GM23248 (cell line): Measurements from ENCODE around the gene RNF169. TPM values are rescaled to one million over a fixed set of nuclear protein-coding genes. Genes with fewer than 3 reads are reported as not detected.
A peak's percentile ranks its signal among the peaks of the same experiment; 100 is the strongest.

Source experiments
- DNase-seq: peaks from one replicate; pipeline ENCODE4 v3.0.0-alpha.2; 2015
- H2AFZ ChIP-seq: fragments of 200-600 bp; sonication (generic); 2 replicates; pipeline ENCODE4 v1.6.1; 2016; ENCODE audit warnings: antibody characterized with exemption
- H3F3A ChIP-seq: fragments of 200-600 bp; sonication (generic); 2 replicates; pipeline ENCODE4 v1.6.1; 2016; ENCODE audit warnings: mild to moderate bottlenecking, antibody characterized with exemption, mixed run types; ENCODE audit not compliant: insufficient read depth
- H3K27ac ChIP-seq: fragments of 200-600 bp; sonication (generic); 2 replicates; pipeline ENCODE4 v1.5.1; 2016; ENCODE audit warnings: mild to moderate bottlenecking
- H3K27me3 ChIP-seq: fragments of 200-600 bp; sonication (generic); replicated peaks from 2 replicates; pipeline ENCODE4 v1.6.1; 2016; ENCODE audit warnings: mild to moderate bottlenecking; ENCODE audit not compliant: insufficient read depth
- H3K36me3 ChIP-seq: fragments of 200-600 bp; sonication (generic); 2 replicates; pipeline ENCODE4 v1.6.1; 2016; ENCODE audit warnings: low read depth, mild to moderate bottlenecking
- H3K4me1 ChIP-seq: fragments of 200-600 bp; sonication (generic); 2 replicates; pipeline ENCODE4 v1.6.1; 2016; ENCODE audit warnings: mild to moderate bottlenecking; ENCODE audit not compliant: insufficient read depth
- H3K4me2 ChIP-seq: fragments of 200-600 bp; sonication (generic); one replicate; pipeline ENCODE4 v1.6.1; 2016; ENCODE audit warnings: mild to moderate bottlenecking; ENCODE audit not compliant: unreplicated experiment
- H3K4me3 ChIP-seq: fragments of 200-600 bp; sonication (generic); 2 replicates; pipeline ENCODE4 v1.5.1; 2016; ENCODE audit warnings: mild to moderate bottlenecking
- H3K79me2 ChIP-seq: fragments of 200-600 bp; sonication (generic); 2 replicates; pipeline ENCODE4 v1.6.1; 2016; ENCODE audit warnings: mild to moderate bottlenecking; ENCODE audit not compliant: insufficient read depth
- H3K9ac ChIP-seq: fragments of 200-600 bp; sonication (generic); 2 replicates; pipeline ENCODE4 v1.6.1; 2016; ENCODE audit warnings: mild to moderate bottlenecking
- H3K9me2 ChIP-seq: fragments of 200-600 bp; sonication (generic); 2 replicates; pipeline ENCODE4 v1.6.1; 2016; ENCODE audit warnings: mixed run types, mild to moderate bottlenecking, moderate library complexity; ENCODE audit not compliant: insufficient read depth
- H3K9me3 ChIP-seq: fragments of 200-600 bp; sonication (generic); one replicate; pipeline ENCODE4 v1.6.1; 2017; ENCODE audit warnings: low read depth
- H4K20me1 ChIP-seq: fragments of 200-600 bp; sonication (generic); 2 replicates; pipeline ENCODE4 v1.6.0; 2016; ENCODE audit not compliant: insufficient read depth
- EZH2 ChIP-seq: fragments of 200-600 bp; sonication (generic); IDR thresholded peaks from 2 replicates; pipeline ENCODE4 v1.6.1; 2018; ENCODE audit warnings: antibody characterized with exemption, mild to moderate bottlenecking; ENCODE audit not compliant: insufficient read depth, poor library complexity, severe bottlenecking
- EZH2phosphoT487 ChIP-seq: fragments of 200-600 bp; sonication (generic); IDR thresholded peaks from 2 replicates; pipeline ENCODE4 v1.6.1; 2018; ENCODE audit warnings: antibody characterized with exemption, moderate library complexity, mild to moderate bottlenecking, low read depth; ENCODE audit not compliant: insufficient read depth
- WGBS, 2 experiments: methylation state at CpG; one replicate each; pipeline ENCODE4 v1.1.6; 2015 to 2017; ENCODE audit warnings: low lambda C conversion rate in 2 of 2, low coverage in 1 of 2; ENCODE audit errors: missing lambda C conversion rate in 2 of 2; 5-methylcytosine and 5-hydroxymethylcytosine counted together
- in situ Hi-C: fragments of 300-500 bp; cut with MboI; formaldehyde crosslinking; loops from 2 replicates; pipeline ENCODE4 v1.15.0; 2020
- polyA plus RNA-seq: library from polyadenylated mRNA; unstranded; fragments of >200 nt; fragmentation: Nextera tagmentation; extraction: Ambion mirVana; gene quantifications from 2 replicates; pipeline ENCODE4 v1.2.1, GENCODE V29; 2016
- total RNA-seq: library from RNA; depleted of rRNA; stranded (reverse); fragments of >200 nt; shearing (Covaris generic); gene quantifications from 2 replicates; pipeline ENCODE4 v1.2.3, GENCODE V29; 2014; rRNA removed

The RNF169 gene
- total RNA-seq (11.1 and 15.8 TPM in 2 replicates), polyA plus RNA-seq (0.79 and 1.2 TPM in 2 replicates)

GRCh38 chr11:74748211-74749126 is at the start of gene RNF169:
TSS of gene RNF169 (plus strand) at chr11:74748849. CDS start at chr11:74748881, 32 bp downstream.
- TF ChIP-seq EZH2, result no peak
- H3K9me3 ChIP-seq, result no peaks in the 10 kb centered on the region
- H3K4me3 ChIP-seq, result peak within 1 kb of the TSS; percentile 96
- no peaks in the 10 kb centered on the region for H3K9me2 ChIP-seq
- H3K4me2 ChIP-seq, result peak within 1 kb of the TSS; percentile 96
- peak; percentile 99 for DNase-seq
- H3K27ac ChIP-seq, result peak within 1 kb of the TSS; percentile 59
- H2AFZ ChIP-seq, result peak within 1 kb of the TSS; percentile 92
- no peaks in the 10 kb centered on the region for H4K20me1 ChIP-seq
- peak within 1 kb of the TSS; percentile 84 for H3K9ac ChIP-seq
- H3K4me1 ChIP-seq, result peaks cover 8% of the 10 kb centered on the region
- peaks cover 7% of the 10 kb centered on the region; the same call in 1 of the 2 replicates for H3F3A ChIP-seq
- peaks cover 43% of the 10 kb centered on the region for H3K79me2 ChIP-seq
- in situ Hi-C loops, result no loop called here
- no peaks in the 10 kb centered on the region for H3K36me3 ChIP-seq
- WGBS, 2 experiments, result 1 to 2% methylated on average over 38 to 42 of the region's 47 CpGs
- H3K27me3 ChIP-seq, result no peaks in the 10 kb centered on the region

GRCh38 chr11:74699615-74700396 is 48.8 kb upstream of the RNF169 start:
- Histone ChIP-seq H3K9ac (no peak overlapping the region), H3K36me3 (no peaks in the 10 kb centered on the region), H2AFZ (no peak overlapping the region), H3F3A (no peaks in the 10 kb centered on the region), H3K4me1 (peaks cover 20% of the 10 kb centered on the region), H4K20me1 (no peaks in the 10 kb centered on the region), H3K27me3 (no peaks in the 10 kb centered on the region), H3K4me3 (no peak overlapping the region), H3K27ac (no peak overlapping the region), H3K9me2 (no peaks in the 10 kb centered on the region), H3K9me3 (no peaks in the 10 kb centered on the region), H3K4me2 (no peak overlapping the region), H3K79me2 (no peaks in the 10 kb centered on the region)
- DNase-seq, result no peak
- in situ Hi-C loops, result no loop called here
- 84 to 88% methylated on average over 9 of the region's 9 CpGs for WGBS, 2 experiments
- TF ChIP-seq EZH2phosphoT487, result no peak
- no peak for TF ChIP-seq EZH2

- in situ Hi-C loops, result no loop called here
- DNase-seq, result peak; percentile 53
- H3K9me3 ChIP-seq, result no peaks in the 10 kb centered on the region
- no peaks in the 10 kb centered on the region for H3K36me3 ChIP-seq
- no peaks in the 10 kb centered on the region for H4K20me1 ChIP-seq
- peaks cover 13% of the 10 kb centered on the region for H3K4me1 ChIP-seq
- no peak overlapping the region for H3K4me3 ChIP-seq
- no peak overlapping the region for H3K27ac ChIP-seq
- H3K9me2 ChIP-seq, result no peaks in the 10 kb centered on the region
- H3K9ac ChIP-seq, result no peak overlapping the region
- H3K79me2 ChIP-seq, result no peaks in the 10 kb centered on the region
- H3K27me3 ChIP-seq, result no peaks in the 10 kb centered on the region
- no peak overlapping the region for H2AFZ ChIP-seq
- H3F3A ChIP-seq, result no peaks in the 10 kb centered on the region
- H3K4me2 ChIP-seq, result no peak overlapping the region
- no peak for TF ChIP-seq EZH2
- no peak for TF ChIP-seq EZH2phosphoT487
- WGBS, 2 experiments, result 33 to 37% methylated on average over 8 of the region's 8 CpGs
Measured at GRCh38 chr11:74701351-74701750, 47.3 kb upstream of the RNF169 start.

- H3K27ac ChIP-seq, result no peak overlapping the region
- no peaks in the 10 kb centered on the region for H3K27me3 ChIP-seq
- H3K4me2 ChIP-seq, result no peak overlapping the region
- TF ChIP-seq EZH2 (no peak), EZH2phosphoT487 (no peak)
- H3K4me3 ChIP-seq, result no peak overlapping the region
- H3K36me3 ChIP-seq, result no peaks in the 10 kb centered on the region
- in situ Hi-C loops, result no loop called here
- no peaks in the 10 kb centered on the region for H3K79me2 ChIP-seq
- no peaks in the 10 kb centered on the region for H4K20me1 ChIP-seq
- H3K9ac ChIP-seq, result no peak overlapping the region
- peak; percentile 75 for DNase-seq
- peaks cover 1% of the 10 kb centered on the region; the same call in 1 of the 2 replicates for H3K4me1 ChIP-seq
- 41 to 42% methylated on average over 15 of the region's 15 CpGs for WGBS, 2 experiments
- H3K9me3 ChIP-seq, result no peaks in the 10 kb centered on the region
- no peaks in the 10 kb centered on the region for H3K9me2 ChIP-seq
- no peaks in the 10 kb centered on the region for H3F3A ChIP-seq
- no peak overlapping the region for H2AFZ ChIP-seq
Measured at GRCh38 chr11:74702383-74703007, 46.2 kb upstream of the RNF169 start.
